SK-N-SH treated with all-trans-retinoic acid at 6 μM for 48 hours (cell line): Measurements from ENCODE around the gene TANGO2.

ENCODE experiments used
- ATAC-seq: fragments of 200-7000 bp; cut with Tn5 transposase; 3 replicates; pipeline ENCODE4 v1.9.1; 2020; ENCODE audit warnings: mild to moderate bottlenecking, moderate library complexity
- ARNTL ChIP-seq: fragments of 450-650 bp; formaldehyde crosslinking; IDR thresholded peaks from 2 replicates; pipeline ENCODE4 v1.5.0; 2020; ENCODE audit warnings: low read depth, mild to moderate bottlenecking, moderate library complexity, borderline replicate concordance
- BACH2 ChIP-seq: fragments of 250-450 bp; sonication (Bioruptor Pico); IDR thresholded peaks from 2 replicates; pipeline ENCODE4 v1.9.0; 2021; ENCODE audit warnings: mild to moderate bottlenecking, borderline replicate concordance
- CSDC2 ChIP-seq: fragments of 250-450 bp; sonication (Bioruptor Pico); IDR thresholded peaks from 2 replicates; pipeline ENCODE4 v1.5.0; 2020; ENCODE audit warnings: mild to moderate bottlenecking, moderate library complexity
- CSRNP3 ChIP-seq: fragments of 250-450 bp; sonication (Bioruptor Pico); IDR thresholded peaks from 2 replicates; pipeline ENCODE4 v1.5.1; 2021; ENCODE audit warnings: mild to moderate bottlenecking, moderate library complexity
- ESRRG ChIP-seq: fragments of 250-450 bp; sonication (Bioruptor Pico); IDR thresholded peaks from 2 replicates; pipeline ENCODE4 v1.6.1; 2021; ENCODE audit warnings: mild to moderate bottlenecking
- GLIS3 ChIP-seq: fragments of 250-450 bp; sonication (Bioruptor Pico); IDR thresholded peaks from 2 replicates; pipeline ENCODE4 v1.5.0; 2020; ENCODE audit warnings: mild to moderate bottlenecking, moderate library complexity
- ISL1 ChIP-seq: fragments of 250-450 bp; sonication (Bioruptor Pico); IDR thresholded peaks from 2 replicates; pipeline ENCODE4 v2.1.2; 2022; ENCODE audit warnings: mild to moderate bottlenecking, moderate library complexity
- OSR1 ChIP-seq: fragments of 250-450 bp; sonication (Bioruptor Pico); IDR thresholded peaks from 2 replicates; pipeline ENCODE4 v1.8.0; 2022; ENCODE audit warnings: moderate library complexity, mild to moderate bottlenecking, inconsistent platforms
- PPARA ChIP-seq: fragments of 250-450 bp; sonication (Bioruptor Pico); IDR thresholded peaks from 2 replicates; pipeline ENCODE4 v1.5.0; 2020; ENCODE audit warnings: mild to moderate bottlenecking, borderline replicate concordance
- RARB ChIP-seq: fragments of 250-450 bp; sonication (Bioruptor Pico); IDR thresholded peaks from 2 replicates; pipeline ENCODE4 v1.8.0; 2021; ENCODE audit warnings: mild to moderate bottlenecking, moderate library complexity
- TCF4 ChIP-seq: fragments of 250-450 bp; sonication (Bioruptor Pico); IDR thresholded peaks from 2 replicates; pipeline ENCODE4 v1.8.0; 2021; ENCODE audit warnings: mild to moderate bottlenecking, moderate library complexity, borderline replicate concordance
- TOX ChIP-seq: fragments of 250-450 bp; sonication (Bioruptor Pico); IDR thresholded peaks from 2 replicates; pipeline ENCODE4 v1.8.0; 2021; ENCODE audit warnings: mild to moderate bottlenecking, moderate library complexity, borderline replicate concordance
- ZC3H10 ChIP-seq: fragments of 250-450 bp; sonication (Bioruptor Pico); IDR thresholded peaks from 2 replicates; pipeline ENCODE4 v1.5.1; 2021; ENCODE audit warnings: mild to moderate bottlenecking, moderate library complexity
- ZFP3 ChIP-seq: fragments of 250-450 bp; sonication (Bioruptor Pico); IDR thresholded peaks from 2 replicates; pipeline ENCODE4 v1.5.0; 2020; ENCODE audit warnings: mild to moderate bottlenecking, moderate library complexity
- ZFP30 ChIP-seq: fragments of 450-650 bp; formaldehyde crosslinking; IDR thresholded peaks from 2 replicates; pipeline ENCODE4 v1.5.0; 2022; ENCODE audit warnings: mild to moderate bottlenecking, moderate library complexity
- ZNF565 ChIP-seq: fragments of 450-650 bp; formaldehyde crosslinking; conservative IDR thresholded peaks from 2 replicates; pipeline ENCODE4 v1.5.0; 2020; ENCODE audit warnings: low read depth, mild to moderate bottlenecking, moderate library complexity
- ZNF70 ChIP-seq: fragments of 450-650 bp; formaldehyde crosslinking; IDR thresholded peaks from 2 replicates; pipeline ENCODE4 v1.5.0; 2020; ENCODE audit warnings: mild to moderate bottlenecking, moderate library complexity
- ZNF8 ChIP-seq: fragments of 450-650 bp; formaldehyde crosslinking; IDR thresholded peaks from 2 replicates; pipeline ENCODE4 v1.5.0; 2020; ENCODE audit warnings: mild to moderate bottlenecking, moderate library complexity
- TF ChIP-seq, protein P1 (sequence below): fragments of 250-450 bp; sonication (Bioruptor Pico); IDR thresholded peaks from 2 replicates; pipeline ENCODE4 v1.8.0; 2021; ENCODE audit warnings: low read depth, mild to moderate bottlenecking, moderate library complexity, borderline replicate concordance
- TF ChIP-seq, protein P2 (sequence below): fragments of 250-450 bp; sonication (Bioruptor Pico); IDR thresholded peaks from 2 replicates; pipeline ENCODE4 v1.8.0; 2020; ENCODE audit warnings: mild to moderate bottlenecking, moderate library complexity, borderline replicate concordance
- TF ChIP-seq, protein P3 (sequence below): fragments of 250-450 bp; sonication (Bioruptor Pico); IDR thresholded peaks from 2 replicates; pipeline ENCODE4 v1.5.0; 2020; ENCODE audit warnings: mild to moderate bottlenecking, moderate library complexity
- TF ChIP-seq, protein P4 (sequence below): fragments of 250-450 bp; sonication (Bioruptor Pico); IDR thresholded peaks from 2 replicates; pipeline ENCODE4 v1.5.1; 2020; ENCODE audit warnings: low read depth, mild to moderate bottlenecking, moderate library complexity

Gene TANGO2

DNA sequence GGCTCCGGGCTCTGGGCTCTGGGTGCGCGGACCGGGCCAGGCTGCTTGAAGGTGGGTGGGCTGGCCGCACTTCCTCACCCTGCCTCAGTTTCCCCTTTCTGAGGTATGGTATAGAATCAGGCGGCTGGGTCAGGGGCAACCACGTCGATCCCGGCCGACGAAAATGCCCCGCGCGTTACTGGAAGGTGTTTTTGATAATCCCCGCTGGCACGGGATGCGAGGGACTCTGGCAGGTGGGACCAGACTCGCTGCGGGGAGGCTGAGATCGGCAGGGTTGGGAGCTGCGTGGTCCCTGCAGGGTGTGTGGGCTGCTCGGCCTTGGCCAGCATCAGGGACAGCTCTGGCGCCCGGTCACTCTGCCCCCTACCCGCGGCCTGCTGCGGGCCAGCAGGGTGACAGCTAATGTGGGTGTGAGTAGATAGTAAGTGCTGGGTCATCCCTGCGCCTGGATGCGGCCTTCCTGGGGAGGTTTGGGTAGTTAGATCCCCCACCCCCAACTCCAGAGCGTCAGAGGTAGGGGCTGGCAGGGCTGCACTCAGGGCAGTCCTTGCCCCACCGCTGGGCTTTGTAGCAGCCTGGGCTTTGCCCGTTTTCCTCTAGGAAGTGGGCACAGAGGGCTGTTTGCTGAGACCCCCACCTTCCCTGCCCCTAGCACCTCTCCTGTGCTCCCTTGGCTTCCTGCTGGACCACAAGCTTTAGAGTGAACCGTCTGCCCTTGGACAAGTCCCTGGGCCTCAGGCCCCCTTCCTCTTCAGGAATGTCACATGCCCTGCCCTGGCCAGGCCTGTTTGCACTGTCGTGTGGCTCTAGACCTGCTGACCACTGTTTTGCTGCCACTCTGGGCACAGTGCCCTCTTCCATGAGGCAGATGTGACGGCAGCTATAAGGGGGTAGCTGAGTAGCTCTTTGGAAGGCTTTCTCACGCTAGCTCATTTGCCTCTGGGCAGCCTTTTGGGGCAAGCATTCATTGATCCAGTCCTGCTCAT, 579 bp downstream of the TANGO2 start:
- peak; percentile 23 for ATAC-seq
- TF ChIP-seq ARNTL, result no peak
- TF ChIP-seq, protein P1, sequence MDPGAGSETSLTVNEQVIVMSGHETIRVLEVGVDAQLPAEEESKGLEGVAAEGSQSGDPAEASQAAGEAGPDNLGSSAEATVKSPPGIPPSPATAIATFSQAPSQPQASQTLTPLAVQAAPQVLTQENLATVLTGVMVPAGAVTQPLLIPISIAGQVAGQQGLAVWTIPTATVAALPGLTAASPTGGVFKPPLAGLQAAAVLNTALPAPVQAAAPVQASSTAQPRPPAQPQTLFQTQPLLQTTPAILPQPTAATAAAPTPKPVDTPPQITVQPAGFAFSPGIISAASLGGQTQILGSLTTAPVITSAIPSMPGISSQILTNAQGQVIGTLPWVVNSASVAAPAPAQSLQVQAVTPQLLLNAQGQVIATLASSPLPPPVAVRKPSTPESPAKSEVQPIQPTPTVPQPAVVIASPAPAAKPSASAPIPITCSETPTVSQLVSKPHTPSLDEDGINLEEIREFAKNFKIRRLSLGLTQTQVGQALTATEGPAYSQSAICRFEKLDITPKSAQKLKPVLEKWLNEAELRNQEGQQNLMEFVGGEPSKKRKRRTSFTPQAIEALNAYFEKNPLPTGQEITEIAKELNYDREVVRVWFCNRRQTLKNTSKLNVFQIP (CRISPR knock-in tag), result no peak
- no peak for TF ChIP-seq TCF4 (CRISPR knock-in tag)
- TF ChIP-seq TOX, result no peak
- no peak for TF ChIP-seq ISL1
- no peak for TF ChIP-seq ZC3H10 (CRISPR knock-in tag)
- TF ChIP-seq BACH2 (CRISPR knock-in tag), result no peak
- TF ChIP-seq ESRRG (CRISPR knock-in tag), result no peak
- TF ChIP-seq ZNF8 (CRISPR knock-in tag), result no peak
- TF ChIP-seq ZFP30 (CRISPR knock-in tag), result no peak
- no peak for TF ChIP-seq GLIS3
- TF ChIP-seq, protein P2, sequence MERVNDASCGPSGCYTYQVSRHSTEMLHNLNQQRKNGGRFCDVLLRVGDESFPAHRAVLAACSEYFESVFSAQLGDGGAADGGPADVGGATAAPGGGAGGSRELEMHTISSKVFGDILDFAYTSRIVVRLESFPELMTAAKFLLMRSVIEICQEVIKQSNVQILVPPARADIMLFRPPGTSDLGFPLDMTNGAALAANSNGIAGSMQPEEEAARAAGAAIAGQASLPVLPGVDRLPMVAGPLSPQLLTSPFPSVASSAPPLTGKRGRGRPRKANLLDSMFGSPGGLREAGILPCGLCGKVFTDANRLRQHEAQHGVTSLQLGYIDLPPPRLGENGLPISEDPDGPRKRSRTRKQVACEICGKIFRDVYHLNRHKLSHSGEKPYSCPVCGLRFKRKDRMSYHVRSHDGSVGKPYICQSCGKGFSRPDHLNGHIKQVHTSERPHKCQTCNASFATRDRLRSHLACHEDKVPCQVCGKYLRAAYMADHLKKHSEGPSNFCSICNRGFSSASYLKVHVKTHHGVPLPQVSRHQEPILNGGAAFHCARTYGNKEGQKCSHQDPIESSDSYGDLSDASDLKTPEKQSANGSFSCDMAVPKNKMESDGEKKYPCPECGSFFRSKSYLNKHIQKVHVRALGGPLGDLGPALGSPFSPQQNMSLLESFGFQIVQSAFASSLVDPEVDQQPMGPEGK, result no peak
- no peak for TF ChIP-seq ZFP3 (CRISPR knock-in tag)
- no peak for TF ChIP-seq CSDC2 (CRISPR knock-in tag)
- TF ChIP-seq PPARA (CRISPR knock-in tag), result no peak

DNA sequence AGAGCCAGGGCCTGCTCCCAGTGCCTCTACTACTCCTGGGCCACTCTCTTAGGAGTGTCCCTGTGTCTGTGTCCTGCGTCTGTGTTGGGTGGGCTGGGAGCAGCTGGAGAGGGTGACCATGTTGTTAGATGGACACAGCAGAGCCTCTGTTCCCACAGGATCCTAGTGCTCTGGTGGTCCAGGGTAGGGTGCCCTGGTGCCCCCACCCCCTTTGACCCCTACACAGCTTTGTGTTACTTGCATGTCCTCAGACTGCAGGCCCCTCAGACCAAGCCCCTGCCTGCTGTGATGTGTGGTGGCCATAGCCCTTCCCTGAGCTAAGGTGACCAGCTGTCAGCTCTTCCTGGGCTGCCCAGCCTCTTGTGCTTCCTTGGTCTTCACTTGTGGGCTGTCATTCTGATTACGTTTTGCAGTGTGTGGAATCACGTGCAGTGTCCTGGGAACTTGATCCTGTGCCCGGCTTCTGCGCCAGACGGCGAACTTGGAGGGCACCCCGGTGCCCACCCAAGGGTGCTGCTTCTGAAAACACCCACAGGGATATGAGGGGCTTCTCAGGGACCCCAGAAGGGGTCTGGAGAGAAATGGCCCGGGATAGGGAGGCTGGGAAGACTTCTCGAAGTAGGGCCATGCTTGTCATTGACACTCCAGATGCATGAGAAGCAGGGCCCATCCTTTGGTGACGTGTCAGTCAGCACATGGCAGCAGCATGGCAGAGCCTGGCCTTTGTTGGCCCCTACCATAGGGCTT, 1.5 kb downstream of the TANGO2 start:
- no peak for ATAC-seq
- TF ChIP-seq RARB (CRISPR knock-in tag), result no peak
- TF ChIP-seq ZNF70 (CRISPR knock-in tag), result no peak
- TF ChIP-seq ZNF8 (CRISPR knock-in tag), result no peak
- TF ChIP-seq ZNF565 (CRISPR knock-in tag), result no peak

- no peak for ATAC-seq
- TF ChIP-seq, protein P3, sequence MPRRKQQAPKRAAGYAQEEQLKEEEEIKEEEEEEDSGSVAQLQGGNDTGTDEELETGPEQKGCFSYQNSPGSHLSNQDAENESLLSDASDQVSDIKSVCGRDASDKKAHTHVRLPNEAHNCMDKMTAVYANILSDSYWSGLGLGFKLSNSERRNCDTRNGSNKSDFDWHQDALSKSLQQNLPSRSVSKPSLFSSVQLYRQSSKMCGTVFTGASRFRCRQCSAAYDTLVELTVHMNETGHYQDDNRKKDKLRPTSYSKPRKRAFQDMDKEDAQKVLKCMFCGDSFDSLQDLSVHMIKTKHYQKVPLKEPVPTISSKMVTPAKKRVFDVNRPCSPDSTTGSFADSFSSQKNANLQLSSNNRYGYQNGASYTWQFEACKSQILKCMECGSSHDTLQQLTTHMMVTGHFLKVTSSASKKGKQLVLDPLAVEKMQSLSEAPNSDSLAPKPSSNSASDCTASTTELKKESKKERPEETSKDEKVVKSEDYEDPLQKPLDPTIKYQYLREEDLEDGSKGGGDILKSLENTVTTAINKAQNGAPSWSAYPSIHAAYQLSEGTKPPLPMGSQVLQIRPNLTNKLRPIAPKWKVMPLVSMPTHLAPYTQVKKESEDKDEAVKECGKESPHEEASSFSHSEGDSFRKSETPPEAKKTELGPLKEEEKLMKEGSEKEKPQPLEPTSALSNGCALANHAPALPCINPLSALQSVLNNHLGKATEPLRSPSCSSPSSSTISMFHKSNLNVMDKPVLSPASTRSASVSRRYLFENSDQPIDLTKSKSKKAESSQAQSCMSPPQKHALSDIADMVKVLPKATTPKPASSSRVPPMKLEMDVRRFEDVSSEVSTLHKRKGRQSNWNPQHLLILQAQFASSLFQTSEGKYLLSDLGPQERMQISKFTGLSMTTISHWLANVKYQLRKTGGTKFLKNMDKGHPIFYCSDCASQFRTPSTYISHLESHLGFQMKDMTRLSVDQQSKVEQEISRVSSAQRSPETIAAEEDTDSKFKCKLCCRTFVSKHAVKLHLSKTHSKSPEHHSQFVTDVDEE, result no peak
- no peak for TF ChIP-seq ZFP30 (CRISPR knock-in tag)
- TF ChIP-seq CSRNP3 (CRISPR knock-in tag), result no peak
- TF ChIP-seq GLIS3, result no peak
- no peak for TF ChIP-seq ARNTL
- TF ChIP-seq ZFP3 (CRISPR knock-in tag), result no peak
- TF ChIP-seq, protein P4, sequence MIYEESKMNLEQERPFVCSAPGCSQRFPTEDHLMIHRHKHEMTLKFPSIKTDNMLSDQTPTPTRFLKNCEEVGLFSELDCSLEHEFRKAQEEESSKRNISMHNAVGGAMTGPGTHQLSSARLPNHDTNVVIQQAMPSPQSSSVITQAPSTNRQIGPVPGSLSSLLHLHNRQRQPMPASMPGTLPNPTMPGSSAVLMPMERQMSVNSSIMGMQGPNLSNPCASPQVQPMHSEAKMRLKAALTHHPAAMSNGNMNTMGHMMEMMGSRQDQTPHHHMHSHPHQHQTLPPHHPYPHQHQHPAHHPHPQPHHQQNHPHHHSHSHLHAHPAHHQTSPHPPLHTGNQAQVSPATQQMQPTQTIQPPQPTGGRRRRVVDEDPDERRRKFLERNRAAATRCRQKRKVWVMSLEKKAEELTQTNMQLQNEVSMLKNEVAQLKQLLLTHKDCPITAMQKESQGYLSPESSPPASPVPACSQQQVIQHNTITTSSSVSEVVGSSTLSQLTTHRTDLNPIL (CRISPR knock-in tag), result no peak
- TF ChIP-seq PPARA (CRISPR knock-in tag), result no peak
- no peak for TF ChIP-seq OSR1 (CRISPR knock-in tag)
Measured at GRCh38 chr22:20022978-20023613, 2.2 kb downstream of the TANGO2 start.
